Measurements from ENCODE around the gene FGGY.

Gene FGGY

GRCh38 chr1:59593798-59594790 is 297.2 kb downstream of the FGGY start:
- no peak for DNase-seq (ENCODE audit: low read depth)
- TF ChIP-seq MYC (IDR thresholded peaks at IDR 0.05; ENCODE audit: low read depth, low read length) = no peak
- no peak for TF ChIP-seq CTCF (IDR thresholded peaks at IDR 0.05; ENCODE audit: low read depth, low read length)
- no peak for TF ChIP-seq POLR2A (IDR thresholded peaks at IDR 0.05; ENCODE audit: extremely low read depth, insufficient read length)
- TF ChIP-seq MAX (IDR thresholded peaks at IDR 0.05; ENCODE audit: low read depth, low read length) = no peak
- H3K4me3 ChIP-seq (ENCODE audit: low read depth, low read length) = no peak overlapping the region

GRCh38 chr1:59595774-59596173 is 298.9 kb downstream of the FGGY start:
- TF ChIP-seq MAX (IDR thresholded peaks at IDR 0.05; ENCODE audit: low read depth, low read length) (no peak), CTCF (IDR thresholded peaks at IDR 0.05; ENCODE audit: low read depth, low read length) (no peak), POLR2A (IDR thresholded peaks at IDR 0.05; ENCODE audit: extremely low read depth, insufficient read length) (no peak), MYC (IDR thresholded peaks at IDR 0.05; ENCODE audit: low read depth, low read length) (no peak)
- no peak for DNase-seq (ENCODE audit: low read depth)
- H3K4me3 ChIP-seq (ENCODE audit: low read depth, low read length) = no peak overlapping the region

GRCh38 chr1:59596432-59596831 is 299.5 kb downstream of the FGGY start:
- TF ChIP-seq CTCF (IDR thresholded peaks at IDR 0.05; ENCODE audit: low read depth, low read length) = no peak
- TF ChIP-seq MAX (IDR thresholded peaks at IDR 0.05; ENCODE audit: low read depth, low read length) = no peak
- TF ChIP-seq MYC (IDR thresholded peaks at IDR 0.05; ENCODE audit: low read depth, low read length) = no peak
- H3K4me3 ChIP-seq (ENCODE audit: low read depth, low read length) = no peak overlapping the region
- no peak for DNase-seq (ENCODE audit: low read depth)

- DNase-seq (ENCODE audit: low read depth) = no peak
- TF ChIP-seq MAX (IDR thresholded peaks at IDR 0.05; ENCODE audit: low read depth, low read length) = no peak
- TF ChIP-seq CTCF (IDR thresholded peaks at IDR 0.05; ENCODE audit: low read depth, low read length) = no peak
- no peak for TF ChIP-seq POLR2A (IDR thresholded peaks at IDR 0.05; ENCODE audit: extremely low read depth, insufficient read length)
- no peak for TF ChIP-seq MYC (IDR thresholded peaks at IDR 0.05; ENCODE audit: low read depth, low read length)
- H3K4me3 ChIP-seq (ENCODE audit: low read depth, low read length) = no peak overlapping the region
Observed at GRCh38 chr1:59596956-59597355, 300.1 kb downstream of the FGGY start.

GRCh38 chr1:59597420-59598119 is 300.7 kb downstream of the FGGY start:
- H3K4me3 ChIP-seq (ENCODE audit: low read depth, low read length) = no peak overlapping the region
- no peak for DNase-seq (ENCODE audit: low read depth)
- TF ChIP-seq MYC (IDR thresholded peaks at IDR 0.05; ENCODE audit: low read depth, low read length) (no peak), POLR2A (IDR thresholded peaks at IDR 0.05; ENCODE audit: extremely low read depth, insufficient read length) (no peak), CTCF (IDR thresholded peaks at IDR 0.05; ENCODE audit: low read depth, low read length) (no peak), MAX (IDR thresholded peaks at IDR 0.05; ENCODE audit: low read depth, low read length) (no peak)
